ENCODE data around the gene STXBP5.

The STXBP5 gene

GRCh38 chr6:147211349-147211748 lies 7.1 kb downstream of the STXBP5 start:
- DNase-seq (ENCODE audit: low spot score): no peak

- DNase-seq (ENCODE audit: low spot score): no peak
Observed at GRCh38 chr6:147211831-147212230, 7.6 kb downstream of the STXBP5 start.

DNA sequence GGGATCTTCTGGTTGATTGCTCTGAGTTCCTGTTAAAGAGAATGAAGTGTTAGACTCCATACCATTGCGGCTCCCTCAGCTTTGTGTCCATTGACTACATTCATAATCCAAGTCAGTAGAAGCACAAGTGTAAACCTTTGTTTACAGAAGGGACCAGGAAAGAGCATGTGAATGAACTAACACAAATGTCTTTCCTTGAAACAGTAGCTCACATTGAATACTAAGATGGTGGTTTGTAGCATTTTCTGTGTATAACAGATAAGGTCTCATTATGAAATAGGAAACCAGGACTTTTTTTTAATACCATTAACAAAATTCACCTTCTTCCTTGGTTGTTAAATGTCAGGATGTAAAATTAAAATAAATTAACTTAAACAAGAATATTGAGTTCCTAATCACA lies 8.4 kb downstream of the STXBP5 start:
- no peak for DNase-seq (ENCODE audit: low spot score)

DNA sequence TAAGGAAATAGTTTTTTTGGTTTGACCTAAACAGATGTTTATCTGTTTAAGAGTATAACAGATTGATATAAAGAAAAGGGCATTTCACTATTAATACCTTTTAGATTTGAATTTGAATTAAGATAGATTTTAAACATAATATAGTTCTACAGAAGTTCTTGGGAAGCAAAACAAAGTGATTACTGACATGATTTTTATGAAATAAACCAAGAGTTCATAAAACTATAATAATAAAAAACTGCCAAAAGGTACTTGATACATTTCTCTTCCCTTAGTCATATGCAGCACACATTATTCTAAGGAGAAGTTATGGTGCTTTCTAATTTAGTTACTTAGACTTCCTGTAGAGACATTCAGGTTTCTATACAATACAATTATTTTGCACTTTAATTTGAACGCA lies 9.6 kb downstream of the STXBP5 start:
- no peak for DNase-seq (ENCODE audit: low spot score)

DNA sequence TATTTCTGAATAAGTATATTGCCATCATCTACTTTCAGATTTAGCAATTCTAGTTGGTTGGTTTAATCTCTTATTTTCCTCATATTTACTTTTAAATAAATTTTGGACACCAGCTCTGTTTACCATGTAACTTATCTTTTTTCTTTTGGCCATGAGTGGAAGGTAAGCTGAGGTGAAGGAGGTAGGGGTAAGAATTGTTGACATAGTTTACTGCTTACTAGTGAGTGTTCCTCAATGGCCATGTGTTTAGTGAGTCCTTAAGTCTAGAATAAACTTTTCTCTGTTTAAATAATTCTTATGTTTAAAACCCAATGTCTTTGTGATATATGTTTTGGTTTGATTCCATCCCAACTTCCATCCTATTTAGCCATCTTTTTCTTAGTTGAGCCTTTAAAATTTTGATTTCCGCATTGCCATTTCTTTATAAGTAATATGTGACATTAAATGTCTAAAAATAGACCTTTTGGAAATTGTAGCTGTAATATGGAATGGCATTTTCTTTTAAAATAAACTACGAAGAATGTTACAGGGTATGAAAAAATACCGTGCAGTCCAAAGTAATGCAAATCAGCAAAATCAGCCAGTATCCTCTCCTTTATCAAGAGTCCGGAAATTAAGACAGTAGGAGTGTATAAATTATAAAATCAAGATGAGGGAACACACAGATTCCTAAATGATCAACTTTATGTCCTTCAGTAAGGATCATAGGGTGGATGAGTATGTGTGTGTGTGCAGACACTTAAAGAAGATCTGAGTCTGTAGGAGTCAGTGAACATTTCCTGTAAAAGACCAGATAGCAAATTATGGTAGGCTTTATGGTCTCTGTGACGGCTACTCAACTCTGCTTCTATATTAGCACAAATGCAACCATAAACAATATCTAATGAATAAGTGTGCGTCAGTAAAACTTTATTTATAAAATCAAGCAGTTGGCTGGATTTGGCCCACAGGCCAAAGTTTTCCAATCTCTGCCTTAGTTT lies 10.3 kb downstream of the STXBP5 start:
- no peak for DNase-seq (ENCODE audit: low spot score)

DNA sequence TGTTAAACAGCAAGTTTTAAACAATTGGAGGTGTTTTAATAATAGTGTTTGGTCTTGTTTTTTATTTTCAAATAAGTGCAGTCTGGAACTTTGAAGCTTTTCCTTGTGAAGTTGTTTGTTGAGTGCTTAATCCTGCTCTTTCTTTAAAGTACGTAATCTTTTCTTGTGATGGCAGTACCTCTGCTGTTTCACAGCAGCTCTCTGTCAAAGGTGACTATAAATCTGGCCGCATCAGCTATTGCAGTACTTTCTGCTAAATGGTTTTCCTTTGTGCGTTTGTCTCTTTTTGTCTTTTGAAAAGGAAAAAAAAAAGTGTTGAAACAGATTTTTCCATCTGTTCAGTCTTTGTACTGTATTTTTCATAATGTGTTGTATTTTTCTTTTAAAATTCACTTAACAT lies 12.7 kb downstream of the STXBP5 start:
- no peak for DNase-seq (ENCODE audit: low spot score)

GRCh38 chr6:147217840-147218404 lies 13.7 kb downstream of the STXBP5 start:
- DNase-seq (ENCODE audit: low spot score): no peak

DNA sequence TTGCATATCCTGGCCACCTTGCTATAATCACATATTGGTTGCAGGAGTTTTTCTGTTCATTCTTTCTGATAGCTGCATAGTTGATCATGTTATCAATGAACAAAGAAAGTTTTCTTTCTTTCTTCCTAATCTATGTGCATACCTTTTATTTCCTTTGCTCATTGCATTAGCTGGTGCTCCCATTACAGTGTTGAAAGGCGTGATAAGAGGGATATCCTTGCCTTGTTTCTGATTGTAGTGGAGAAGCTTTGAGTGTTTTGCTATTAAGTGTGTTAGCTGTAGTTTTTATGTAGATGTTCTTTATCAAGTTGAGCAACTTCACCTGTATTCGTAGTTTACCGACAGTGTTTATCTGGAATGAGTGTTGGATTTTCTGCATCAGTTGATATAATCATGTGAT lies 14.6 kb downstream of the STXBP5 start:
- no peak for DNase-seq (ENCODE audit: low spot score)

DNA sequence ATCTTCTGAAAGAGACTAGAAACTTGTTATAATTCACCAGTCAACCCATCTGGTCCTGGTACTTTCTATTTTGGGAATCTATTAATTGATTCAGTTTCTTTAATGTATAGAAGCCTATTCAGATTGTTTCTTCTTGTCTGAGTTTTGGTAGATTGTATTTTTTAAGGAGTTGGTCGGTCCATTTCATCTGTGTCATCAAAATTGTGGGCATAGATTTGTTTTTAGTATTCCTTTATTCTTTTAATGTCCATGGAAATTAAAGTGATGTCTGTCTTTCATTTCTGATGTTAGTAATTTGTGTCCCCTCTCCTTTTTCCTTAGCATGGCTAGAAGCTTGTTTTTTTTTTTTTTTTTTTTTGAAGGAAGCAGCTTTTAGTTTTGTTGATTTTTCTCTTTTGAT lies 15.2 kb downstream of the STXBP5 start:
- no peak for DNase-seq (ENCODE audit: low spot score)

DNA sequence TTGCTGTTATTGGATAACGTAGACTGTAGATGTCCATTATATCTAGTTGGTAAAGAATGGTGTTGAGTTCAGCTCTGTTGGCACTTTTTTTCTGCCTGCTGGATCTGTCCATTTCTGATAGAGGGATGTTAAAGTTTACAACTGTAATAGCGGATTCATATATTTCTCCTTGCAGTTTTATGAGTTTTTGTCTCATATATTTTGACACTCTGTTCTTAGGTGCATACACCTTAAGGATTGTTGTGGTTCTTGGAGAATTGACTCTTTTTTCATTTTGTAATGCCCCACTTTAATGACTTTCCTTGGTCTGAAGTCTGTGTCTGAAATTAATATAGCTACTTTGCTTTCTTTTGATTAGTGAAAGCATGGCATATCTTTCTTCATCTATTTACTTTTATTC lies 16.1 kb downstream of the STXBP5 start:
- DNase-seq (ENCODE audit: low spot score): no peak

GRCh38 chr6:147221739-147222138 lies 17.5 kb downstream of the STXBP5 start:
- DNase-seq (ENCODE audit: low spot score): no peak

GRCh38 chr6:147222160-147222838 lies 18.1 kb downstream of the STXBP5 start:
- DNase-seq (ENCODE audit: low spot score): no peak

- no peak for DNase-seq (ENCODE audit: low spot score)
Observed at GRCh38 chr6:147223736-147224135, 19.5 kb downstream of the STXBP5 start.

DNA sequence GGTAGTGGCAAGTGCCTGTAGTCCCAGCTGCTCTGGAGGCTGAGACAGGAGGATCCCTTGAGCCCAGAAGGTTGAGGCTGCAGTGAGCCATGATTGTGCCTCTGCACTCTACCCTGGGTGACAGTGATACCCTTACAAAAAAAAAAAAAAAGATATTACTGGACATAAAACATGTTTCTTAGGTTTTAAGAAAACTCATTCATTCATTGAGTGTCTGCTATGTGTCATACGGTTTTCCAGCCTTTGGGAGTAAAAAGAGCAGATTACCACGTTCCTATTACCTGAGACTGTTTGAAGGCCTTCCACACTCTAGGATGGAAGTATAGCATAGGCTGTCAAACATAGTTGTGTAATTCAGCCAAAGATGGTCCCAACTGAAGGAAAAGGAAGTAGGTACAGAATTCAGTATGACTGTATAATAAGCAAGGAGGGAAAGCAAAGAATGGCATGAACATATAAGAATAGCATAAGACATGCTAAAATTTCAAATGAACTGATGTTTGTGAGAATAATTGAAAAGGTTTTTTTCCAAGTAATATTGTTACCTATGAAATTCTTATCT lies 22.0 kb downstream of the STXBP5 start:
- DNase-seq (ENCODE audit: low spot score): no peak

DNA sequence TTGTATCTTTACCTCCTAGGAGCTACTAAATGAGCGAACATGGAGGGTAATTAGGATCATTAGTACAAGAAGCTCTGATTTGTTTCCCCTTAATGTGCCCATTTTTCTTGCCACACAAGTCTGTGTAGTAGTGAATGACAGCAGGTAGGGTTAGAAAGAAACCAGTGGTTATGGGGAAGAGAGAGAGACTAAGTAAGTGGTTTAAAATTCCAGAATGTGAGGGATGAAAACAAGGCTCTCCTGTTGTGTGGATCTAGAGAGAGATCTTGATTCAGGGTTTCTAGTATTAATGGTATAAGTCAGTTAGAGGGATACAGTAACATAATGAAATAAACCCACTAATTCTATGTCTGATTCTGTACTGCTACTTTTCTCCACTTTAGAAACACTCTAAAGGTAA lies 22.7 kb downstream of the STXBP5 start:
- DNase-seq (ENCODE audit: low spot score): no peak

GRCh38 chr6:147227770-147228320 lies 23.6 kb downstream of the STXBP5 start:
- DNase-seq (ENCODE audit: low spot score): no peak

GRCh38 chr6:147231589-147231988 lies 27.4 kb downstream of the STXBP5 start:
- no peak for DNase-seq (ENCODE audit: low spot score)

DNA sequence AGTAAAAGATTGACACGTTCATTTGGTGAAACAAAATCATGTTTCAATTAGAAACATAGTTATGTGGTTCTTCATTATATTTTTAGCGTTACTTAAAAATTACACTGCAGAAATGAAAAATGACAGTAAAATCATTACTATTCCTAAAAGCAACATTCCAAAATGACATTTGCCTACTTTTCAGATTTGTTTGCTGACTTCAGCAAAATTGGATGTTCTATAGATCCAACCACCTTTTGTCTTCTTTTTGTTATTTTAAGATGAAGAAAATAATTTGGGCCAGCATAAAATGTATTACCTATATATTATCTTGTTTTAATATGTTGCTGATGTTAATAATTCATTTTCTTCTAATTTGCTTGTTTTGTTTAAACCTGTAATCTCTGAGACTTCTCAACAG lies 30.5 kb downstream of the STXBP5 start:
- DNase-seq (ENCODE audit: low spot score): no peak

DNA sequence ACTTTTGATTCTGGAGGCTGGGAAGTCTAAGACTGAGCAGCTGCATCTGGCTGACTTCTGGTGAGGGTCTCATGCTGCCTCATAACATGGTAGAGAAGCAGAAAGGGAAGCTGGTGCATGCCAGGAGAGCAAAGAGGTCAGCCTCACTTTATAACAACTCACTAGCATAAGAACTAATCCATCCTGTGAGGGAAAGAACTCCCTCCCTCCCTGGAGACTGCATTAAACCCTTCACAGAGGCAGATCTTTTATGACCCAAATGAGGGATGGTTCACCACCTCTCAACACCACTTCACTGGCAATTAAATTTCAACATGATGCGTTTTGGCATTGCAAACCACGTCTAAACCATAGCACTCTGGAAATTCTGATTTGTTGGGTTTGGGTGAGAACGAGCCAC lies 33.9 kb downstream of the STXBP5 start:
- DNase-seq (ENCODE audit: low spot score): no peak

DNA sequence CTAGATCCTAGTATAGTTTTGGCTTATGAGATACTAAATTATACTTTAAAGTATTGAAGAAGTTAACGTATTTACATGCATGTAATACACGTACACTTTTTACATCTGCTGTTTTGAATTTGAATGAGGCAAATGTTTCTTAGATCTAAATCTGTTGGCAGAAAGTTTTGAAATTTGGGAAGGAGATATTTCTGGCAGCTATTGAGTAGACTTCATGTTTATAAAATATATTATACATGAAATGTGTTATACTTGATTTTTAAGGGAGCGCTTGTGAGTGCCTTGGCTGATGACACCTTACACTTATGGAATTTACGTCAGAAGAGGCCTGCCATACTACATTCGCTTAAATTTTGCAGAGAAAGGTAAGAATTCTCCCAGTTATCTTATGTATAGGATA lies 34.7 kb downstream of the STXBP5 start:
- no peak for DNase-seq (ENCODE audit: low spot score)

DNA sequence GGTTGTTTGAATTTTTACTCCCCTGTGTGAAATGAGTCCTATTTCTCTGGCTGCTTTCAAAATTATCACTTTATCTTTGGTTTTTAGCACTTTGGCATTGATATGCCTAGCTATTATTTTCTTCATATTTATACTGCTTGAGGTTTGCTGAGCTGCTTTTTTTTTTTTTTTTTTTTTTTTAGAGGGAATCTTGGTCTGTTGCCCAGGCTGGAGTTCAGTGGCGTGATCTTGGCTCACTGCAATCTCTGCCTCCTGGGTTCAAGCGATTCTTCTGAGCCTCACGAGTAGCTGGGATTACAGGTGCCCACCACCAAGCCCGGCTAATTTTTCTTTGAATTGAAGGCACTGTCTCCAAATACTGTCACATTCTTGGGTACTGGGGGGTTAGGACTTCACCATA lies 40.6 kb downstream of the STXBP5 start:
- DNase-seq (ENCODE audit: low spot score): no peak

DNA sequence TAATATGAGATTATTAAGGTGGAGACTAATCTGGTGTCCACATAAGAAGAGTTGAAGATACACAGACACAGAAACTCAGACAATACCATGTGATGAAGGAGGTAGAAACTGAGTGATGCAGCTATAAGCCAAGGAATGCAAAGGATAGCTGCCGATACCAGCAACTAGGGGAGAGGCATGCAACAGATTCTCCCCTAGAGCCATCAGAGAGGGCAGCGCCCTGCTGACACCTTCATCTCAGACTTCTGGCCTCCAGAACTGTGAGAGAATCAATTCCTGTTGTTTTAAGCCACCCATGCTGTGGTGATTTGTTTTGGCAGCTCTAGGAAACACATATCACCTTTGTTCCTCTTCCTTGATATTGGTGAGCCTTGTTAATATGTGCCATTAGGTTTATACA lies 41.5 kb downstream of the STXBP5 start:
- DNase-seq (ENCODE audit: low spot score): no peak
